K562 (cell line): ENCODE measurements around the gene ZC3H12A. TPM values are rescaled to one million over a fixed set of nuclear protein-coding genes. Genes with fewer than 3 reads are reported as not detected.

ENCODE experiments used
- BCOR ChIP-seq: fragments of 450-650 bp; IDR thresholded peaks from 2 replicates; pipeline ENCODE4 v1.6.1; 2016
- CEBPZ ChIP-seq: fragments of 150-350 bp; IDR thresholded peaks from 2 replicates; pipeline ENCODE4 v1.6.1; 2014; ENCODE audit warnings: low read depth, mild to moderate bottlenecking, low read length, borderline replicate concordance
- KLF1 ChIP-seq: fragments of 450-650 bp; IDR thresholded peaks from 2 replicates; pipeline ENCODE4 v1.6.1; 2016; ENCODE audit warnings: missing genetic modification characterization, missing compliant biosample characterization
- MTA2 ChIP-seq: fragments of 450-650 bp; IDR thresholded peaks from 2 replicates; pipeline ENCODE4 v1.6.1; 2016; ENCODE audit warnings: low read depth
- PTTG1 ChIP-seq: fragments of 450-650 bp; IDR thresholded peaks from 2 replicates; pipeline ENCODE4 v1.6.1; 2016; ENCODE audit warnings: low read depth, mild to moderate bottlenecking, missing genetic modification characterization, missing compliant biosample characterization
- SPI1 ChIP-seq: IDR thresholded peaks from 2 replicates; pipeline ENCODE4 v1.6.1; 2011; ENCODE audit warnings: low read depth, low read length, control low read depth, borderline replicate concordance
- STAT5A ChIP-seq: IDR thresholded peaks from 2 replicates; pipeline ENCODE4 v1.6.1; 2012; ENCODE audit warnings: low read length, inconsistent platforms, borderline replicate concordance
- VEZF1 ChIP-seq: fragments of 200-800 bp; sonication (Bioruptor generic); IDR thresholded peaks from 2 replicates; pipeline ENCODE4 v1.6.1; 2017; ENCODE audit warnings: missing genetic modification characterization, missing compliant biosample characterization
- ZNF140 ChIP-seq: fragments of 250-450 bp; sonication (Bioruptor Pico); IDR thresholded peaks from 2 replicates; pipeline ENCODE4 v1.8.0; 2021; ENCODE audit warnings: moderate library complexity, mild to moderate bottlenecking, inconsistent platforms
- ZNF277 ChIP-seq: fragments of 250-450 bp; sonication (Bioruptor Pico); IDR thresholded peaks from 2 replicates; pipeline ENCODE4 v1.8.0; 2022; ENCODE audit warnings: inconsistent platforms, mild to moderate bottlenecking, moderate library complexity, borderline replicate concordance
- ZNF3 ChIP-seq: fragments of 250-450 bp; sonication (Bioruptor Pico); IDR thresholded peaks from 2 replicates; pipeline ENCODE4 v1.5.0; 2021; ENCODE audit warnings: mild to moderate bottlenecking, moderate library complexity
- ZNF589 ChIP-seq: fragments of 200-800 bp; sonication (Bioruptor generic); IDR thresholded peaks from 2 replicates; pipeline ENCODE4 v1.6.1; 2016; ENCODE audit warnings: low read depth, missing genetic modification characterization, missing compliant biosample characterization
- polyA plus RNA-seq, 8 experiments: library from polyadenylated mRNA; depleted of rRNA in 4 of 8; stranded (reverse) in 5 of 8; unstranded in 3 of 8; fragments of >200 nt; fragmentation: Nextera tagmentation in 2 of 8; fragmentation: Illumina TruSeq in 1 of 8; extraction: Ambion mirVana in 2 of 8; extraction: Trizol in 1 of 8; gene quantifications; 2 replicates each; pipeline versions ENCODE4 v1.2.1 to v1.2.3, GENCODE V29; 2011 to 2014; ENCODE audit warnings: inconsistent platforms in 1 of 8, missing spikeins in 1 of 8
- total RNA-seq, 7 experiments: library from RNA; depleted of rRNA in 6 of 7; stranded (reverse); fragments of >200 nt in 6 of 7; fragmentation: Illumina TruSeq in 2 of 7; extraction: Trizol in 2 of 7; gene quantifications; 2 replicates each; pipeline versions ENCODE4 v1.2.1 to v1.2.3, GENCODE V29; 2011 to 2021; ENCODE audit warnings: low replicate concordance in 1 of 7
- TF ChIP-seq, protein P1 (sequence below): sonication (generic); formaldehyde crosslinking; IDR thresholded peaks from 2 replicates; pipeline ENCODE4 v1.8.0; 2022; ENCODE audit warnings: missing genetic modification reagents, mild to moderate bottlenecking, borderline replicate concordance
- TF ChIP-seq, protein P2 (sequence below): fragments of 450-650 bp; conservative IDR thresholded peaks from 2 replicates; pipeline ENCODE4 v1.6.1; 2016; ENCODE audit warnings: missing genetic modification characterization, low read depth, mild to moderate bottlenecking, missing compliant biosample characterization, moderate library complexity
- TF ChIP-seq, protein P3 (sequence below): sonication (generic); formaldehyde crosslinking; IDR thresholded peaks from 2 replicates; pipeline ENCODE4 v1.8.1; 2022; ENCODE audit warnings: missing genetic modification reagents

Gene ZC3H12A
- total and polyA plus RNA-seq, 9 of the 15 experiments (the other 6 are each of a cell fraction or from before 2014, with no cell fraction given) = 0.14 to 9.4 (median 6.7) TPM

- TF ChIP-seq, protein P1, sequence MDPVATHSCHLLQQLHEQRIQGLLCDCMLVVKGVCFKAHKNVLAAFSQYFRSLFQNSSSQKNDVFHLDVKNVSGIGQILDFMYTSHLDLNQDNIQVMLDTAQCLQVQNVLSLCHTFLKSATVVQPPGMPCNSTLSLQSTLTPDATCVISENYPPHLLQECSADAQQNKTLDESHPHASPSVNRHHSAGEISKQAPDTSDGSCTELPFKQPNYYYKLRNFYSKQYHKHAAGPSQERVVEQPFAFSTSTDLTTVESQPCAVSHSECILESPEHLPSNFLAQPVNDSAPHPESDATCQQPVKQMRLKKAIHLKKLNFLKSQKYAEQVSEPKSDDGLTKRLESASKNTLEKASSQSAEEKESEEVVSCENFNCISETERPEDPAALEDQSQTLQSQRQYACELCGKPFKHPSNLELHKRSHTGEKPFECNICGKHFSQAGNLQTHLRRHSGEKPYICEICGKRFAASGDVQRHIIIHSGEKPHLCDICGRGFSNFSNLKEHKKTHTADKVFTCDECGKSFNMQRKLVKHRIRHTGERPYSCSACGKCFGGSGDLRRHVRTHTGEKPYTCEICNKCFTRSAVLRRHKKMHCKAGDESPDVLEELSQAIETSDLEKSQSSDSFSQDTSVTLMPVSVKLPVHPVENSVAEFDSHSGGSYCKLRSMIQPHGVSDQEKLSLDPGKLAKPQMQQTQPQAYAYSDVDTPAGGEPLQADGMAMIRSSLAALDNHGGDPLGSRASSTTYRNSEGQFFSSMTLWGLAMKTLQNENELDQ (CRISPR knock-in tag) = no peak
- no peak for TF ChIP-seq ZNF3 (CRISPR knock-in tag)
- TF ChIP-seq STAT5A = 0 out of 2 replicates have a peak, but pooled peaks have one; percentile 15
- TF ChIP-seq KLF1 (tag) = no peak
- TF ChIP-seq CEBPZ = no peak
- TF ChIP-seq, protein P2, sequence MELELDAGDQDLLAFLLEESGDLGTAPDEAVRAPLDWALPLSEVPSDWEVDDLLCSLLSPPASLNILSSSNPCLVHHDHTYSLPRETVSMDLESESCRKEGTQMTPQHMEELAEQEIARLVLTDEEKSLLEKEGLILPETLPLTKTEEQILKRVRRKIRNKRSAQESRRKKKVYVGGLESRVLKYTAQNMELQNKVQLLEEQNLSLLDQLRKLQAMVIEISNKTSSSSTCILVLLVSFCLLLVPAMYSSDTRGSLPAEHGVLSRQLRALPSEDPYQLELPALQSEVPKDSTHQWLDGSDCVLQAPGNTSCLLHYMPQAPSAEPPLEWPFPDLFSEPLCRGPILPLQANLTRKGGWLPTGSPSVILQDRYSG (tag) = no peak
- TF ChIP-seq ZNF277 (CRISPR knock-in tag) = no peak
- TF ChIP-seq VEZF1 (CRISPR knock-in tag) = peak; percentile 96
- 0 out of 2 replicates have a peak, but pooled peaks have one; percentile 3 for TF ChIP-seq SPI1
- peak; percentile 85 for TF ChIP-seq ZNF589 (CRISPR knock-in tag)
- TF ChIP-seq ZNF140 (CRISPR knock-in tag) = no peak
- peak; percentile 15; the same call in 1 of the 2 replicates for TF ChIP-seq MTA2
- TF ChIP-seq BCOR = peak; percentile 61; the same call in 1 of the 2 replicates
- TF ChIP-seq, protein P3, sequence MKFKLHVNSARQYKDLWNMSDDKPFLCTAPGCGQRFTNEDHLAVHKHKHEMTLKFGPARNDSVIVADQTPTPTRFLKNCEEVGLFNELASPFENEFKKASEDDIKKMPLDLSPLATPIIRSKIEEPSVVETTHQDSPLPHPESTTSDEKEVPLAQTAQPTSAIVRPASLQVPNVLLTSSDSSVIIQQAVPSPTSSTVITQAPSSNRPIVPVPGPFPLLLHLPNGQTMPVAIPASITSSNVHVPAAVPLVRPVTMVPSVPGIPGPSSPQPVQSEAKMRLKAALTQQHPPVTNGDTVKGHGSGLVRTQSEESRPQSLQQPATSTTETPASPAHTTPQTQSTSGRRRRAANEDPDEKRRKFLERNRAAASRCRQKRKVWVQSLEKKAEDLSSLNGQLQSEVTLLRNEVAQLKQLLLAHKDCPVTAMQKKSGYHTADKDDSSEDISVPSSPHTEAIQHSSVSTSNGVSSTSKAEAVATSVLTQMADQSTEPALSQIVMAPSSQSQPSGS (CRISPR knock-in tag) = no peak
- no peak for TF ChIP-seq PTTG1
Observed at GRCh38 chr1:37479255-37480124, 5.1 kb downstream of the ZC3H12A start (continued).
